HCT116 (cell line): ENCODE data around the gene SSTR3. TPM values are rescaled to one million over a fixed set of nuclear protein-coding genes. Genes with fewer than 3 reads are reported as not detected.
A peak's percentile ranks its signal among the peaks of the same experiment; 100 is the strongest.

ENCODE experiments used
- ATAC-seq: fragments of 200-7000 bp; cut with Tn5 transposase; 2 replicates; pipeline ENCODE4 v1.9.1; 2020; ENCODE audit warnings: mild to moderate bottlenecking, moderate library complexity
- BruUV-seq: library from RNA; stranded (reverse); fragments of 400-500 nt; replicated peaks from 2 replicates; lab custom pipeline; 2021; lab: Mats Ljungman, UMichigan
- CTCF ChIA-PET: fragments of 300-600 bp; sonication (Branson Sonifier 250); formaldehyde crosslinking; loops from one replicate; lab custom pipeline; 2021; ENCODE audit warnings: antibody characterized with exemption; lab: Charles Lee
- POLR2A ChIA-PET: fragments of 300-600, 350-600 bp; sonication (Branson Sonifier 250); formaldehyde crosslinking; loops from one replicate; lab custom pipeline; 2021; ENCODE audit warnings: antibody characterized with exemption; lab: Charles Lee
- RAD21 ChIA-PET, 2 experiments: fragments of 300-600 bp; sonication (Branson Sonifier 250); formaldehyde crosslinking; loops; one replicate each; lab custom pipeline; 2023; ENCODE audit warnings: low total read pairs in 2 of 2; ENCODE audit not compliant: uncharacterized antibody in 2 of 2, unreplicated experiment in 2 of 2, low non-redundant PET in 1 of 2; lab: Charles Lee
- DNase-seq: peaks from one replicate; pipeline ENCODE4 v3.0.0-alpha.2; 2010; ENCODE audit warnings: low read depth, low spot score
- H2AFZ ChIP-seq: fragments of 200-600 bp; shearing (Covaris generic), sonication (generic); 2 replicates; pipeline ENCODE4 v1.6.1; 2017; ENCODE audit warnings: low read depth, mixed run types, mixed read lengths, antibody characterized with exemption, low read length; ENCODE audit not compliant: poor library complexity, severe bottlenecking
- H3K27ac ChIP-seq: 2 replicates; pipeline ENCODE4 v1.5.1; 2012; ENCODE audit warnings: low read depth, low read length
- H3K27me3 ChIP-seq: fragments of 200-600 bp; sonication (generic); 2 replicates; pipeline ENCODE4 v1.6.1; 2016; ENCODE audit warnings: mixed run types, low read length, mixed read lengths; ENCODE audit not compliant: insufficient read depth
- H3K36me3 ChIP-seq, 2 experiments: fragments of 200-500 bp in 1 of 2; fragments of 200-600 bp in 1 of 2; sonication (Bioruptor generic) in 1 of 2; sonication (generic) in 1 of 2; 2 replicates each; pipeline versions ENCODE4 v1.5.1 to v1.6.1; 2014 to 2016; ENCODE audit warnings: low read length in 2 of 2, inconsistent platforms in 1 of 2, mixed read lengths in 1 of 2, mixed run types in 1 of 2; ENCODE audit not compliant: insufficient read depth in 2 of 2, control insufficient read depth in 1 of 2
- H3K4me1 ChIP-seq, 2 experiments: fragments of 200-600 bp in 1 of 2; sonication (generic) in 1 of 2; 2 replicates each; pipeline versions ENCODE4 v1.5.1 to v1.6.1; 2012 to 2017; ENCODE audit warnings: low read length in 2 of 2, inconsistent platforms in 1 of 2, mild to moderate bottlenecking in 1 of 2, mixed read lengths in 1 of 2, mixed run types in 1 of 2, moderate library complexity in 1 of 2; ENCODE audit not compliant: insufficient read depth in 2 of 2, control insufficient read depth in 1 of 2
- H3K4me2 ChIP-seq: fragments of 200-600 bp; sonication (generic); 2 replicates; pipeline ENCODE4 v1.6.1; 2017; ENCODE audit warnings: mixed run types, low read length, mixed read lengths
- H3K4me3 ChIP-seq, 2 experiments: fragments of 200-600 bp in 1 of 2; sonication (generic) in 1 of 2; replicated peaks in 1 of 2; 2 replicates each; pipeline ENCODE4 v1.5.1; 2011 to 2016; ENCODE audit warnings: low read length in 2 of 2, control low read depth in 1 of 2, low read depth in 1 of 2, mild to moderate bottlenecking in 1 of 2, mixed read lengths in 1 of 2, mixed run types in 1 of 2
- H3K79me2 ChIP-seq: fragments of 200-600 bp; sonication (generic); 2 replicates; pipeline ENCODE4 v1.6.1; 2017; ENCODE audit warnings: mild to moderate bottlenecking, mixed run types, low read length, moderate library complexity, mixed read lengths; ENCODE audit not compliant: insufficient read depth
- H3K9ac ChIP-seq: fragments of 200-600 bp; sonication (generic); 2 replicates; pipeline ENCODE4 v1.6.1; 2016; ENCODE audit warnings: low read length, mixed read lengths
- H3K9me2 ChIP-seq: fragments of 200-600 bp; sonication (generic), shearing (Covaris generic); 2 replicates; pipeline ENCODE4 v1.6.1; 2017; ENCODE audit warnings: mixed run types, mild to moderate bottlenecking, moderate library complexity; ENCODE audit not compliant: insufficient read depth
- H3K9me3 ChIP-seq, 2 experiments: fragments of 200-500 bp in 1 of 2; fragments of 200-600 bp in 1 of 2; sonication (Bioruptor generic) in 1 of 2; sonication (generic) in 1 of 2; 2 replicates each; pipeline ENCODE4 v1.6.1; 2014 to 2017; ENCODE audit warnings: low read length in 2 of 2, mixed read lengths in 2 of 2, inconsistent platforms in 1 of 2, low read depth in 1 of 2, mild to moderate bottlenecking in 1 of 2, mixed run types in 1 of 2, moderate library complexity in 1 of 2; ENCODE audit not compliant: control insufficient read depth in 1 of 2, insufficient read depth in 1 of 2
- H4K20me1 ChIP-seq: fragments of 200-600 bp; sonication (generic), shearing (Covaris generic); 2 replicates; pipeline ENCODE4 v1.6.1; 2017; ENCODE audit warnings: mixed run types, mild to moderate bottlenecking, moderate library complexity; ENCODE audit not compliant: insufficient read depth
- CBX3 ChIP-seq: IDR thresholded peaks from 2 replicates; pipeline ENCODE4 v1.6.1; 2012; ENCODE audit warnings: low read depth
- ELF1 ChIP-seq: IDR thresholded peaks from 2 replicates; pipeline ENCODE4 v1.6.1; 2012; ENCODE audit warnings: low read depth, borderline replicate concordance
- EZH2phosphoT487 ChIP-seq: fragments of 200-600 bp; IDR thresholded peaks from 2 replicates; pipeline ENCODE4 v1.6.1; 2018; ENCODE audit warnings: antibody characterized with exemption, borderline replicate concordance
- POLR2A ChIP-seq: IDR thresholded peaks from 2 replicates; pipeline ENCODE4 v1.7.0; 2011; ENCODE audit warnings: borderline replicate concordance; ENCODE audit not compliant: insufficient read depth, insufficient read length; ENCODE audit errors: extremely low read depth
- POLR2AphosphoS5 ChIP-seq: IDR thresholded peaks from 2 replicates; pipeline ENCODE4 v1.6.1; 2011; ENCODE audit warnings: mild to moderate bottlenecking, low read depth, low read length, moderate library complexity
- RAD21 ChIP-seq: IDR thresholded peaks from 2 replicates; pipeline ENCODE4 v1.6.1; 2012; ENCODE audit warnings: low read depth, mild to moderate bottlenecking
- SP1 ChIP-seq: IDR thresholded peaks from 2 replicates; pipeline ENCODE4 v1.6.1; 2012; ENCODE audit warnings: low read depth
- intact Hi-C: fragments of 100-400 bp; cut with micrococcal nuclease; formaldehyde crosslinking; loops from 2 replicates; pipeline ENCODE4 v1.10.0; 2022
- total RNA-seq: library from RNA; stranded (reverse); gene quantifications from one replicate; pipeline ENCODE4 v1.2.1, GENCODE V29; 2021; ENCODE audit not compliant: unreplicated experiment
- TF ChIP-seq, protein P1 (sequence below): IDR thresholded peaks from 2 replicates; pipeline ENCODE4 v1.6.1; 2012
- TF ChIP-seq, protein P2 (sequence below): IDR thresholded peaks from 2 replicates; pipeline ENCODE4 v1.6.1; 2012; ENCODE audit warnings: low read depth

The SSTR3 gene
- total RNA-seq, 1 experiment from 2014 or later = not detected

DNA sequence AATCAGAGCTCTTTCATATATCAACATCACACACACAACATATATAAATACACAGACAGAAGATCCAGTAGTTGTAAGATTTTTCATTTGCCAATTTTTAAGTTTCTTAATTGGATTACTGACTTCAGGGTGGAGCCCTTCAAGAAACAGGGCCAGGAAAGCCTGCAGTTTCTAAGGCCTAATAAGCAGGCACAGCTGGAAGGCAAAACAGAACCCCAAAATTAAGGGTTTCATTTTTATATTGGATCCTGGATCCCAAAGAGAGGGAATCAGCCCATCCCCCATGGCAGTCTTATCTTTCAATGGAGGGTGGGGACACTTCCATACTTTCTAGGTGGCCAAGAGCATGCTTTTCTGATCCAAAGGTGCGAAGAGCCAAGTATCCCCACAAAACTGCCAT is 19.5 kb downstream of the SSTR3 start:
- H3K27ac ChIP-seq = no peak overlapping the region
- H3K27me3 ChIP-seq = no peaks in the 10 kb centered on the region
- intact Hi-C loops = loop anchor here (10.0 kb wide), 2 partner anchors 58 to 338 kb away; no protein-coding TSS in a partner anchor
- H4K20me1 ChIP-seq = no peaks in the 10 kb centered on the region
- RAD21 ChIA-PET = no interaction called here
- no peaks in the 10 kb centered on the region for H3K79me2 ChIP-seq
- H3K4me1 ChIP-seq = peaks cover 61 to 97% of the 10 kb centered on the region in 2 experiments
- H3K9me2 ChIP-seq = no peaks in the 10 kb centered on the region
- no peak for ATAC-seq
- no peak overlapping the region for H3K4me2 ChIP-seq
- no peak overlapping the region for H2AFZ ChIP-seq
- peak; percentile 13; the same call in 1 of the 2 replicates for TF ChIP-seq CBX3
- TF ChIP-seq SP1 = no peak
- DNase-seq = no peak
- no peaks in the 10 kb centered on the region for H3K9me3 ChIP-seq
- no peaks in the 10 kb centered on the region for H3K36me3 ChIP-seq
- BruUV-seq = no TSS peak
- POLR2A ChIA-PET = no interaction called here
- H3K4me3 ChIP-seq = no peak overlapping the region
- no peak overlapping the region for H3K9ac ChIP-seq
- CTCF ChIA-PET = no interaction called here

DNA sequence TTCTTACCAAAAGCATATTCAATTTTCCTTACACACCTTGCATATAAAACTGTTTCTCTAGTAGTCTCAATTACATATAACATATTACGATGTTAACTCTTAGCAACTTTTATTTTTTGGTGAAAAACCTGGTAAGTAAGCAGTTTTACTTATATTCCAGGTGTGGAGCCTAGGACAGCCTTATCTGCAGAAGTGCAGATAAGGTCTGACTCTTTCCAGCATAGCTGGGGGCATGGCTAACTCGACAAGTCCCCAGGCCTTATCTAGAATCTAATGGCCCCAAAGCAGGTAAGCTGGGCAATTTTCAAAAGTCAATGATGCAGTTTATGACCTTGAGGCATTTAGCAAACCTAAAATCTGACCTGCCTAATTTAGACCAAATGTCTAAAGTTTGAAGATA is 20.1 kb downstream of the SSTR3 start:
- Histone ChIP-seq H3K9ac (no peak overlapping the region), H3K36me3 (no peaks in the 10 kb centered on the region), H2AFZ (no peak overlapping the region), H3K4me1 (peaks cover 62 to 97% of the 10 kb centered on the region in 2 experiments), H3K4me3 (no peak overlapping the region)
- CTCF ChIA-PET = no interaction called here
- TF ChIP-seq CBX3 = no peak
- TF ChIP-seq, protein P1, sequence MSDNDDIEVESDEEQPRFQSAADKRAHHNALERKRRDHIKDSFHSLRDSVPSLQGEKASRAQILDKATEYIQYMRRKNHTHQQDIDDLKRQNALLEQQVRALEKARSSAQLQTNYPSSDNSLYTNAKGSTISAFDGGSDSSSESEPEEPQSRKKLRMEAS = no peak
- TF ChIP-seq, protein P2, sequence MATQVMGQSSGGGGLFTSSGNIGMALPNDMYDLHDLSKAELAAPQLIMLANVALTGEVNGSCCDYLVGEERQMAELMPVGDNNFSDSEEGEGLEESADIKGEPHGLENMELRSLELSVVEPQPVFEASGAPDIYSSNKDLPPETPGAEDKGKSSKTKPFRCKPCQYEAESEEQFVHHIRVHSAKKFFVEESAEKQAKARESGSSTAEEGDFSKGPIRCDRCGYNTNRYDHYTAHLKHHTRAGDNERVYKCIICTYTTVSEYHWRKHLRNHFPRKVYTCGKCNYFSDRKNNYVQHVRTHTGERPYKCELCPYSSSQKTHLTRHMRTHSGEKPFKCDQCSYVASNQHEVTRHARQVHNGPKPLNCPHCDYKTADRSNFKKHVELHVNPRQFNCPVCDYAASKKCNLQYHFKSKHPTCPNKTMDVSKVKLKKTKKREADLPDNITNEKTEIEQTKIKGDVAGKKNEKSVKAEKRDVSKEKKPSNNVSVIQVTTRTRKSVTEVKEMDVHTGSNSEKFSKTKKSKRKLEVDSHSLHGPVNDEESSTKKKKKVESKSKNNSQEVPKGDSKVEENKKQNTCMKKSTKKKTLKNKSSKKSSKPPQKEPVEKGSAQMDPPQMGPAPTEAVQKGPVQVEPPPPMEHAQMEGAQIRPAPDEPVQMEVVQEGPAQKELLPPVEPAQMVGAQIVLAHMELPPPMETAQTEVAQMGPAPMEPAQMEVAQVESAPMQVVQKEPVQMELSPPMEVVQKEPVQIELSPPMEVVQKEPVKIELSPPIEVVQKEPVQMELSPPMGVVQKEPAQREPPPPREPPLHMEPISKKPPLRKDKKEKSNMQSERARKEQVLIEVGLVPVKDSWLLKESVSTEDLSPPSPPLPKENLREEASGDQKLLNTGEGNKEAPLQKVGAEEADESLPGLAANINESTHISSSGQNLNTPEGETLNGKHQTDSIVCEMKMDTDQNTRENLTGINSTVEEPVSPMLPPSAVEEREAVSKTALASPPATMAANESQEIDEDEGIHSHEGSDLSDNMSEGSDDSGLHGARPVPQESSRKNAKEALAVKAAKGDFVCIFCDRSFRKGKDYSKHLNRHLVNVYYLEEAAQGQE = no peak
- TF ChIP-seq EZH2phosphoT487 = no peak
- no peak for TF ChIP-seq RAD21
- TF ChIP-seq ELF1 = no peak
- TF ChIP-seq POLR2A = no peak
- no peak for TF ChIP-seq SP1
- no peak for TF ChIP-seq POLR2AphosphoS5
- TF ChIP-seq, all 23 proteins: peak for 0
- intact Hi-C loops = loop anchor here (10.0 kb wide), 2 partner anchors 57 to 337 kb away; no protein-coding TSS in a partner anchor
- DNase-seq (no peak), ATAC-seq (no peak)
- H3K9me3 ChIP-seq = no peaks in the 10 kb centered on the region
- H3K79me2 ChIP-seq = no peaks in the 10 kb centered on the region
- no peak overlapping the region for H3K4me2 ChIP-seq
- RAD21 ChIA-PET = no interaction called here
- POLR2A ChIA-PET = no interaction called here
- no peak overlapping the region for H3K27ac ChIP-seq
- no TSS peak for BruUV-seq
- no peaks in the 10 kb centered on the region for H3K9me2 ChIP-seq
- no peaks in the 10 kb centered on the region for H4K20me1 ChIP-seq
- H3K27me3 ChIP-seq = no peaks in the 10 kb centered on the region
